ENCODE data around the gene GRIK2. TPM values are rescaled to one million over a fixed set of nuclear protein-coding genes. Genes with fewer than 3 reads are reported as not detected.

Gene GRIK2
- total RNA-seq, 1 experiment from 2014 or later, result 0.61 TPM

DNA sequence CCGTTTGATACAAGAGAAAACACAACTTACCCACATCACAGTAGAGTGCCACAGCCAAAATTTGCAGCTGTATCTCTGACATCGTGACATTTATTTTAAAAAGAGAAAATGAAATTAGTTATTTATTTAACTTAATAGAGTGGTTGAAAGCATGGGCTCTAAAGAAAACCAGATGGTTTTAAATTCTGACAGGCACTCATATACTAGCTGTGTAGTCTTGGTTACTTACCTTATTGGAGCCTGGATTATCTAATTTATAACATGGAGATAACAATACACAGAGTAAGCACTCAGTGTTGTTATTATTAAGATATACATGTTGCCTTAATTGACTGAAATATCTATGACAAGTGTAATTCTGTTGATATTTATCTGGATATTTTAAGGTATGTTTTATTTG, 334.9 kb downstream of the GRIK2 start:
- ChIA-PET CTCF (no interaction called here), POLR2A (ENCODE audit: unreplicated experiment) (no interaction called here)
- no peaks in the 10 kb centered on the region for H3K36me3 ChIP-seq (ENCODE audit: low read depth)
- intact Hi-C loops (cut with micrococcal nuclease; ENCODE audit: unreplicated experiment), result no loop called here
- H3K79me2 ChIP-seq (ENCODE audit: low read depth), result no peaks in the 10 kb centered on the region
- no peak overlapping the region for H3K4me2 ChIP-seq
- no peaks in the 10 kb centered on the region for H4K20me1 ChIP-seq (ENCODE audit: insufficient read depth)
- DNase-seq, result no peak
- H3F3A ChIP-seq (ENCODE audit: insufficient read depth, low read depth), result peaks cover 4% of the 10 kb centered on the region; the same call in 1 of the 2 replicates
- H3K27me3 ChIP-seq (ENCODE audit: insufficient read depth, low read depth), result no peaks in the 10 kb centered on the region
- H3K4me3 ChIP-seq, result no peak overlapping the region
- no TSS peak for BruUV-seq (replicated peaks)
- H2AFZ ChIP-seq, result no peak overlapping the region
- no peak overlapping the region for H3K27ac ChIP-seq
- no peaks in the 10 kb centered on the region for H3K9me2 ChIP-seq (ENCODE audit: insufficient read depth)
- TF ChIP-seq, protein P1, sequence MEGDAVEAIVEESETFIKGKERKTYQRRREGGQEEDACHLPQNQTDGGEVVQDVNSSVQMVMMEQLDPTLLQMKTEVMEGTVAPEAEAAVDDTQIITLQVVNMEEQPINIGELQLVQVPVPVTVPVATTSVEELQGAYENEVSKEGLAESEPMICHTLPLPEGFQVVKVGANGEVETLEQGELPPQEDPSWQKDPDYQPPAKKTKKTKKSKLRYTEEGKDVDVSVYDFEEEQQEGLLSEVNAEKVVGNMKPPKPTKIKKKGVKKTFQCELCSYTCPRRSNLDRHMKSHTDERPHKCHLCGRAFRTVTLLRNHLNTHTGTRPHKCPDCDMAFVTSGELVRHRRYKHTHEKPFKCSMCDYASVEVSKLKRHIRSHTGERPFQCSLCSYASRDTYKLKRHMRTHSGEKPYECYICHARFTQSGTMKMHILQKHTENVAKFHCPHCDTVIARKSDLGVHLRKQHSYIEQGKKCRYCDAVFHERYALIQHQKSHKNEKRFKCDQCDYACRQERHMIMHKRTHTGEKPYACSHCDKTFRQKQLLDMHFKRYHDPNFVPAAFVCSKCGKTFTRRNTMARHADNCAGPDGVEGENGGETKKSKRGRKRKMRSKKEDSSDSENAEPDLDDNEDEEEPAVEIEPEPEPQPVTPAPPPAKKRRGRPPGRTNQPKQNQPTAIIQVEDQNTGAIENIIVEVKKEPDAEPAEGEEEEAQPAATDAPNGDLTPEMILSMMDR (conservative IDR thresholded peaks at IDR 0.05), result no peak
- TF ChIP-seq EZH2 (IDR thresholded peaks at IDR 0.05; ENCODE audit: low read depth), result no peak
- H3K9me3 ChIP-seq (ENCODE audit: insufficient read depth, low read depth), result 0 out of 2 replicates have a peak, but pooled peaks cover 4% of the 10 kb centered on the region
- H3K4me1 ChIP-seq (replicated peaks; ENCODE audit: insufficient read depth), result peaks cover 3% of the 10 kb centered on the region; the same call in 1 of the 2 replicates

DNA sequence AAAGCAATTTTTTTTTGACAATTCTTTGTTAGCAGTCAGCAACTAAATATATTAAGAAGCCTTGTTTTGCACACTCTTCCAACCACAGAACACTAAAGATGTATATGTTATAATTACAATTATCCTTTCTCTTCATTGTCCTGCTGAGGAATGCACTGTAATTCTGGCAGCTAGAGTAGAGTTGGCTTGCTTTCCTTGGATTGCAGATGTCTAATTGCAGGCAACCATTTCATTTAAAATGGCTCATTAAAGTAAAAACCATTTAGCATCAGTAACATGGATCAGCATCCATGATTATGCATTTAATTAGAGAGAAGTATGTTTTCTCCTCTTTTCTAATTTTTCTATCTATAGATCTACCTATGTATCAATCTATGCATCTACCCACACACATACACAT, 335.4 kb downstream of the GRIK2 start:
- POLR2A ChIA-PET (ENCODE audit: unreplicated experiment), result no interaction called here
- Histone ChIP-seq H3K9me2 (ENCODE audit: insufficient read depth) (no peaks in the 10 kb centered on the region), H2AFZ (no peak overlapping the region), H3K27ac (no peak overlapping the region), H3K4me2 (no peak overlapping the region), H3K4me3 (no peak overlapping the region), H3K36me3 (ENCODE audit: low read depth) (no peaks in the 10 kb centered on the region), H3K79me2 (ENCODE audit: low read depth) (no peaks in the 10 kb centered on the region), H3K9me3 (ENCODE audit: insufficient read depth, low read depth) (0 out of 2 replicates have a peak, but pooled peaks cover 4% of the 10 kb centered on the region), H4K20me1 (ENCODE audit: insufficient read depth) (no peaks in the 10 kb centered on the region), H3K4me1 (replicated peaks; ENCODE audit: insufficient read depth) (no peaks in the 10 kb centered on the region), H3K27me3 (ENCODE audit: insufficient read depth, low read depth) (no peaks in the 10 kb centered on the region), H3F3A (ENCODE audit: insufficient read depth, low read depth) (no peaks in the 10 kb centered on the region)
- TF ChIP-seq, protein P1 (conservative IDR thresholded peaks at IDR 0.05), result no peak
- no peak for TF ChIP-seq EZH2 (IDR thresholded peaks at IDR 0.05; ENCODE audit: low read depth)
- DNase-seq, result no peak
- intact Hi-C loops (cut with micrococcal nuclease; ENCODE audit: unreplicated experiment), result no loop called here
- CTCF ChIA-PET, result no interaction called here
- no TSS peak for BruUV-seq (replicated peaks)

DNA sequence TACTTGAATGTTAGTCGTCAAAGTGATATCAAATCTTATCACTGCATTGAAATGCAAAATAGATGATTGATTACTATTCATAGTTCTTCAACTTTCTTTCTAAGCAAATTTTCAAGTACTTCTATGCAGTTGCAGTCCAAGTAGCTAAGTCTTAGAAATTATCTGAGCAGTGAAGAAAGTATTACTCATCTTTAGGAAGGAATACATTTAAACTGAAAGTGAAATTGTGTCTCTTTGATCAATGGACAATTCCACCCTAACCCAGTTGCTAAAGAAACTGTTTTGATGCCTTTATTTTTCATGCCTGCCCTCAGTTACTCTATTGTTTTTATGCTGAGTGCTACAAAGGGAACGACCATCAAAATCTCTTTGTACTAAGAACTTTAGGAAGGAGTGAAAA, 337.4 kb downstream of the GRIK2 start:
- no TSS peak for BruUV-seq (replicated peaks)
- no peak overlapping the region for H3K4me2 ChIP-seq
- ChIA-PET POLR2A (ENCODE audit: unreplicated experiment) (no interaction called here), CTCF (no interaction called here)
- H3K27me3 ChIP-seq (ENCODE audit: insufficient read depth, low read depth), result no peaks in the 10 kb centered on the region
- no peak overlapping the region for H3K4me3 ChIP-seq
- intact Hi-C loops (cut with micrococcal nuclease; ENCODE audit: unreplicated experiment), result no loop called here
- no peaks in the 10 kb centered on the region for H3K4me1 ChIP-seq (replicated peaks; ENCODE audit: insufficient read depth)
- no peak overlapping the region for H3K27ac ChIP-seq
- H3K9me3 ChIP-seq (ENCODE audit: insufficient read depth, low read depth), result no peaks in the 10 kb centered on the region
- H3K9me2 ChIP-seq (ENCODE audit: insufficient read depth), result no peaks in the 10 kb centered on the region
- no peaks in the 10 kb centered on the region for H4K20me1 ChIP-seq (ENCODE audit: insufficient read depth)
- H2AFZ ChIP-seq, result no peak overlapping the region
- DNase-seq, result no peak
- H3K36me3 ChIP-seq (ENCODE audit: low read depth), result no peaks in the 10 kb centered on the region
- no peaks in the 10 kb centered on the region for H3K79me2 ChIP-seq (ENCODE audit: low read depth)
- TF ChIP-seq, protein P1 (conservative IDR thresholded peaks at IDR 0.05), result no peak
- TF ChIP-seq EZH2 (IDR thresholded peaks at IDR 0.05; ENCODE audit: low read depth), result no peak
- no peaks in the 10 kb centered on the region for H3F3A ChIP-seq (ENCODE audit: insufficient read depth, low read depth)

Measured in PC-9 (cell line).